Cardiac atrium fibroblast (primary cell): ENCODE data around the gene CD36. TPM values are rescaled to one million over a fixed set of nuclear protein-coding genes. Genes with fewer than 3 reads are reported as not detected.

Source experiments
- total RNA-seq: library from RNA; depleted of rRNA; stranded (reverse); fragments of >200 nt; gene quantifications from 2 replicates; pipeline ENCODE4 v1.2.3, GENCODE V29; 2015

CD36 gene
- total RNA-seq = 0.18 and 0.32 TPM in 2 replicates

GRCh38 chr7:80637911-80638765 lies at the start of gene CD36:
CD36 (plus strand) TSS chr7:80638642; CDS start chr7:80646741, 8,099 bp downstream.

Other genes with a start within 250 kb of the CD36 start
- gene GNAT3, start 126.6 kb upstream of the CD36 start, total RNA-seq = not detected in 2 replicates